SK-N-MC (cell line): ENCODE results near the gene SEMA3C.

Experiments
- DNase-seq: peaks from one replicate; pipeline ENCODE4 v3.0.0-alpha.2; 2011; ENCODE audit warnings: low read depth, low spot score
- H3K27ac ChIP-seq: fragments of 200-600 bp; sonication (generic); 2 replicates; pipeline ENCODE4 v1.5.1; 2016; ENCODE audit warnings: mixed run types
- H3K36me3 ChIP-seq: fragments of 200-600 bp; sonication (generic); 2 replicates; pipeline ENCODE4 v1.6.1; 2017; ENCODE audit warnings: antibody characterized with exemption, low read length, mixed read lengths; ENCODE audit not compliant: insufficient read depth
- H3K4me3 ChIP-seq: fragments of 200-600 bp; sonication (generic); 2 replicates; pipeline ENCODE4 v1.5.1; 2016
- H3K9ac ChIP-seq: fragments of 200-600 bp; sonication (generic); 2 replicates; pipeline ENCODE4 v1.8.0; 2017; ENCODE audit warnings: mixed run types, mixed read lengths; ENCODE audit not compliant: insufficient read length
- H3K9me3 ChIP-seq: fragments of 200-600 bp; sonication (generic); 2 replicates; pipeline ENCODE4 v1.6.1; 2017; ENCODE audit warnings: low read depth, mild to moderate bottlenecking, antibody characterized with exemption, low read length, moderate library complexity, mixed read lengths
- EZH2 ChIP-seq: fragments of 200-600 bp; sonication (generic); IDR thresholded peaks from one replicate; pipeline ENCODE4 v1.6.1; 2017; ENCODE audit warnings: antibody characterized with exemption
- FOXP2 ChIP-seq: optimal IDR thresholded peaks from 2 replicates; pipeline ENCODE3; 2011; ENCODE audit warnings: mild to moderate bottlenecking, moderate library complexity; ENCODE audit not compliant: insufficient read depth; ENCODE audit errors: extremely low read length, control extremely low read depth
- POLR2AphosphoS5 ChIP-seq: IDR thresholded peaks from 2 replicates; pipeline ENCODE4 v1.6.1; 2012; ENCODE audit warnings: mild to moderate bottlenecking, low read depth, low read length, borderline replicate concordance

The SEMA3C gene

GRCh38 chr7:80804589-80804988 lies 114.3 kb downstream of the SEMA3C start:
- H3K27ac ChIP-seq, result peak overlapping the region; percentile 92
- DNase-seq, result no peak
- H3K9me3 ChIP-seq, result peaks cover 2% of the 10 kb centered on the region
- H3K4me3 ChIP-seq, result peak overlapping the region; percentile 46
- H3K9ac ChIP-seq, result no peak overlapping the region
- TF ChIP-seq FOXP2 (no peak), EZH2 (no peak), POLR2AphosphoS5 (no peak)
- peaks cover 33% of the 10 kb centered on the region for H3K36me3 ChIP-seq

GRCh38 chr7:80802527-80802926 lies 116.3 kb downstream of the SEMA3C start:
- Histone ChIP-seq H3K36me3 (peaks cover 40% of the 10 kb centered on the region), H3K27ac (no peak overlapping the region; the same call in 1 of the 2 replicates), H3K4me3 (no peak overlapping the region), H3K9me3 (0 out of 2 replicates have a peak, but pooled peaks cover 2% of the 10 kb centered on the region), H3K9ac (no peak overlapping the region)
- no peak for TF ChIP-seq POLR2AphosphoS5
- no peak for TF ChIP-seq EZH2
- no peak for TF ChIP-seq FOXP2
- no peak for DNase-seq

- Histone ChIP-seq H3K36me3 (peaks cover 46% of the 10 kb centered on the region), H3K4me3 (no peak overlapping the region), H3K9ac (no peak overlapping the region), H3K27ac (0 out of 2 replicates have a peak overlapping the region, but pooled peaks have one; percentile 23), H3K9me3 (no peaks in the 10 kb centered on the region)
- no peak for DNase-seq
- no peak for TF ChIP-seq POLR2AphosphoS5
- no peak for TF ChIP-seq EZH2
- no peak for TF ChIP-seq FOXP2
Measured at GRCh38 chr7:80794631-80795573, 123.9 kb downstream of the SEMA3C start.

- no peak overlapping the region for H3K9ac ChIP-seq
- no peak for TF ChIP-seq POLR2AphosphoS5
- no peak for TF ChIP-seq FOXP2
- TF ChIP-seq EZH2, result no peak
- no peak for DNase-seq
- H3K36me3 ChIP-seq, result peaks cover 33% of the 10 kb centered on the region; the same call in 1 of the 2 replicates
- no peak overlapping the region for H3K27ac ChIP-seq
- no peak overlapping the region for H3K4me3 ChIP-seq
- H3K9me3 ChIP-seq, result no peaks in the 10 kb centered on the region
Measured at GRCh38 chr7:80791509-80791929, 127.3 kb downstream of the SEMA3C start.

GRCh38 chr7:80790877-80791276 lies 128.0 kb downstream of the SEMA3C start:
- H3K27ac ChIP-seq, result no peak overlapping the region
- TF ChIP-seq POLR2AphosphoS5 (no peak), FOXP2 (no peak), EZH2 (no peak)
- no peak overlapping the region for H3K9ac ChIP-seq
- DNase-seq, result no peak
- peaks cover 28% of the 10 kb centered on the region; the same call in 1 of the 2 replicates for H3K36me3 ChIP-seq
- H3K9me3 ChIP-seq, result no peaks in the 10 kb centered on the region
- no peak overlapping the region for H3K4me3 ChIP-seq

- Histone ChIP-seq H3K36me3 (peaks cover 11% of the 10 kb centered on the region; the same call in 1 of the 2 replicates), H3K27ac (0 out of 2 replicates have a peak overlapping the region, but pooled peaks have one; percentile 10), H3K4me3 (no peak overlapping the region), H3K9ac (no peak overlapping the region), H3K9me3 (no peaks in the 10 kb centered on the region)
- no peak for DNase-seq
- TF ChIP-seq POLR2AphosphoS5 (no peak), FOXP2 (no peak), EZH2 (no peak)
Measured at GRCh38 chr7:80787721-80788120, 131.1 kb downstream of the SEMA3C start.

GRCh38 chr7:80785961-80786536 lies 132.8 kb downstream of the SEMA3C start:
- peak overlapping the region; percentile 73 for H3K27ac ChIP-seq
- H3K9me3 ChIP-seq, result no peaks in the 10 kb centered on the region
- DNase-seq, result no peak
- TF ChIP-seq POLR2AphosphoS5 (no peak), FOXP2 (no peak), EZH2 (no peak)
- H3K4me3 ChIP-seq, result no peak overlapping the region
- H3K9ac ChIP-seq, result no peak overlapping the region
- H3K36me3 ChIP-seq, result peaks cover 11% of the 10 kb centered on the region; the same call in 1 of the 2 replicates

GRCh38 chr7:80785276-80785675 lies 133.6 kb downstream of the SEMA3C start:
- H3K27ac ChIP-seq, result no peak overlapping the region
- H3K36me3 ChIP-seq, result peaks cover 11% of the 10 kb centered on the region; the same call in 1 of the 2 replicates
- no peak overlapping the region for H3K9ac ChIP-seq
- DNase-seq, result no peak
- no peak overlapping the region for H3K4me3 ChIP-seq
- TF ChIP-seq POLR2AphosphoS5 (no peak), EZH2 (no peak), FOXP2 (no peak)
- H3K9me3 ChIP-seq, result no peaks in the 10 kb centered on the region
